HEK293 (cell line): ENCODE data around the gene XRCC6.

Experiments
- ELK4 ChIP-seq: IDR thresholded peaks from 2 replicates; pipeline ENCODE4 v1.6.1; 2011; ENCODE audit warnings: mild to moderate bottlenecking, low read depth, low read length, borderline replicate concordance
- KLF10 ChIP-seq: fragments of 450-650 bp; IDR thresholded peaks from 2 replicates; pipeline ENCODE4 v1.5.1; 2018; ENCODE audit warnings: missing biosample characterization, mild to moderate bottlenecking, missing genetic modification characterization
- OSR2 ChIP-seq: fragments of 450-650 bp; formaldehyde crosslinking; IDR thresholded peaks from 2 replicates; pipeline ENCODE4 v1.5.1; 2016; ENCODE audit warnings: missing biosample characterization, missing genetic modification characterization
- PRDM10 ChIP-seq: fragments of 450-650 bp; formaldehyde crosslinking; IDR thresholded peaks from 2 replicates; pipeline ENCODE4 v1.5.1; 2016; ENCODE audit warnings: missing biosample characterization, missing genetic modification characterization
- REST ChIP-seq: fragments of 450-650 bp; formaldehyde crosslinking; IDR thresholded peaks from 2 replicates; pipeline ENCODE4 v1.5.1; 2016; ENCODE audit warnings: missing biosample characterization, missing genetic modification characterization
- SP7 ChIP-seq: fragments of 450-650 bp; formaldehyde crosslinking; IDR thresholded peaks from 2 replicates; pipeline ENCODE4 v1.5.1; 2016; ENCODE audit warnings: missing biosample characterization, missing genetic modification characterization
- YY2 ChIP-seq: fragments of 450-650 bp; formaldehyde crosslinking; IDR thresholded peaks from 2 replicates; pipeline ENCODE4 v1.5.1; 2016; ENCODE audit warnings: missing biosample characterization, missing genetic modification characterization
- ZBTB44 ChIP-seq: fragments of 450-650 bp; IDR thresholded peaks from 2 replicates; pipeline ENCODE4 v1.5.1; 2018; ENCODE audit warnings: missing biosample characterization, mild to moderate bottlenecking, missing genetic modification characterization
- ZBTB8A ChIP-seq: fragments of 450-650 bp; formaldehyde crosslinking; IDR thresholded peaks from 2 replicates; pipeline ENCODE4 v1.5.1; 2016; ENCODE audit warnings: missing biosample characterization, missing genetic modification characterization
- ZEB2 ChIP-seq: fragments of 450-650 bp; formaldehyde crosslinking; IDR thresholded peaks from 2 replicates; pipeline ENCODE4 v1.5.1; 2016; ENCODE audit warnings: missing biosample characterization, missing genetic modification characterization
- ZNF140 ChIP-seq: fragments of 450-650 bp; formaldehyde crosslinking; IDR thresholded peaks from 2 replicates; pipeline ENCODE4 v1.5.1; 2016; ENCODE audit warnings: missing biosample characterization, missing genetic modification characterization
- ZNF146 ChIP-seq: fragments of 450-650 bp; formaldehyde crosslinking; IDR thresholded peaks from 2 replicates; pipeline ENCODE4 v1.5.1; 2016; ENCODE audit warnings: missing biosample characterization, missing genetic modification characterization
- ZNF148 ChIP-seq: fragments of 450-650 bp; formaldehyde crosslinking; IDR thresholded peaks from 2 replicates; pipeline ENCODE4 v1.5.0; 2017; ENCODE audit warnings: missing biosample characterization, missing genetic modification characterization, borderline replicate concordance
- ZNF223 ChIP-seq: fragments of 450-650 bp; formaldehyde crosslinking; IDR thresholded peaks from 2 replicates; pipeline ENCODE4 v1.5.1; 2016; ENCODE audit warnings: missing biosample characterization, missing genetic modification characterization
- ZNF239 ChIP-seq: fragments of 450-650 bp; formaldehyde crosslinking; IDR thresholded peaks from 2 replicates; pipeline ENCODE4 v1.5.1; 2016; ENCODE audit warnings: missing biosample characterization, missing genetic modification characterization
- ZNF302 ChIP-seq: fragments of 450-650 bp; formaldehyde crosslinking; IDR thresholded peaks from 2 replicates; pipeline ENCODE4 v1.5.1; 2016; ENCODE audit warnings: missing biosample characterization, missing genetic modification characterization, low read depth
- ZNF366 ChIP-seq: fragments of 450-650 bp; formaldehyde crosslinking; conservative IDR thresholded peaks from 2 replicates; pipeline ENCODE4 v1.5.1; 2016; ENCODE audit warnings: missing biosample characterization, missing genetic modification characterization
- ZNF510 ChIP-seq: fragments of 450-650 bp; formaldehyde crosslinking; IDR thresholded peaks from 2 replicates; pipeline ENCODE4 v1.5.1; 2018; ENCODE audit warnings: mild to moderate bottlenecking, missing genetic modification characterization, missing biosample characterization; ENCODE audit not compliant: insufficient replicate concordance
- ZNF548 ChIP-seq: fragments of 450-650 bp; formaldehyde crosslinking; IDR thresholded peaks from 2 replicates; pipeline ENCODE4 v1.5.1; 2016; ENCODE audit warnings: missing biosample characterization, missing genetic modification characterization
- ZNF585B ChIP-seq: fragments of 450-650 bp; formaldehyde crosslinking; IDR thresholded peaks from 2 replicates; pipeline ENCODE4 v1.5.1; 2016; ENCODE audit warnings: missing biosample characterization, missing genetic modification characterization
- ZNF610 ChIP-seq: fragments of 450-650 bp; formaldehyde crosslinking; IDR thresholded peaks from 2 replicates; pipeline ENCODE4 v1.5.1; 2016; ENCODE audit warnings: missing biosample characterization, missing genetic modification characterization, borderline replicate concordance
- ZNF624 ChIP-seq: fragments of 450-650 bp; formaldehyde crosslinking; IDR thresholded peaks from 2 replicates; pipeline ENCODE4 v1.5.1; 2017; ENCODE audit warnings: missing biosample characterization, missing genetic modification characterization
- ZNF692 ChIP-seq: fragments of 450-650 bp; formaldehyde crosslinking; IDR thresholded peaks from 2 replicates; pipeline ENCODE4 v1.5.1; 2016; ENCODE audit warnings: missing biosample characterization, missing genetic modification characterization
- ZNF701 ChIP-seq: fragments of 450-650 bp; formaldehyde crosslinking; IDR thresholded peaks from 2 replicates; pipeline ENCODE4 v1.5.1; 2016; ENCODE audit warnings: missing biosample characterization, missing genetic modification characterization
- ZSCAN16 ChIP-seq: fragments of 450-650 bp; formaldehyde crosslinking; IDR thresholded peaks from 2 replicates; pipeline ENCODE4 v1.5.1; 2016; ENCODE audit warnings: missing biosample characterization, missing genetic modification characterization

XRCC6 gene

GRCh38 chr22:41688365-41689211 is 67.5 kb downstream of the XRCC6 start, which contains the start of gene SNU13 (continued):
- TF ChIP-seq YY2 (tag by site-specific recombination) (0 out of 2 replicates have a peak, but pooled peaks have one; percentile 12), REST (no peak; the same call in 1 of the 2 replicates), ZNF223 (tag by site-specific recombination) (no peak), ZSCAN16 (tag by site-specific recombination) (no peak; the same call in 1 of the 2 replicates), ZEB2 (tag by site-specific recombination) (peak; percentile 97), ZNF366 (tag by site-specific recombination) (no peak), ZNF140 (tag by site-specific recombination) (no peak), ZNF146 (tag by site-specific recombination) (no peak), ZNF510 (tag by site-specific recombination) (no peak), SP7 (tag by site-specific recombination) (peak; percentile 81), ZNF548 (tag by site-specific recombination) (no peak), KLF10 (no peak; the same call in 1 of the 2 replicates), PRDM10 (tag by site-specific recombination) (no peak), ELK4 (no peak; the same call in 1 of the 2 replicates), ZNF624 (tag by site-specific recombination) (no peak), ZNF302 (tag by site-specific recombination) (no peak), ZBTB44 (no peak), ZNF585B (tag by site-specific recombination) (no peak), ZNF610 (tag by site-specific recombination) (no peak; the same call in 1 of the 2 replicates), ZNF701 (tag by site-specific recombination) (no peak), ZNF692 (tag by site-specific recombination) (peak; percentile 97), ZNF148 (tag by site-specific recombination) (no peak), ZBTB8A (tag by site-specific recombination) (no peak; the same call in 1 of the 2 replicates), OSR2 (tag by site-specific recombination) (peak; percentile 99), ZNF239 (tag by site-specific recombination) (no peak)
